GM23338 (cell line): ENCODE data around the gene CNTNAP5. TPM values are rescaled to one million over a fixed set of nuclear protein-coding genes. Genes with fewer than 3 reads are reported as not detected.

Experiments
- ATAC-seq: fragments of 200-7000 bp; cut with Tn5 transposase; 3 replicates; pipeline ENCODE4 v1.9.1; 2020
- DNase-seq: peaks from one replicate; pipeline ENCODE4 v3.0.0-alpha.2; 2015; ENCODE audit warnings: low spot score
- H2AFZ ChIP-seq: fragments of 200-600 bp; sonication (generic); 2 replicates; pipeline ENCODE4 v1.8.0; 2016; ENCODE audit warnings: antibody characterized with exemption, mild to moderate bottlenecking, moderate library complexity
- H3F3A ChIP-seq: fragments of 200-600 bp; sonication (generic); replicated peaks from 2 replicates; pipeline ENCODE4 v1.8.0; 2017; ENCODE audit warnings: antibody characterized with exemption, mixed run types, low read depth
- H3K27ac ChIP-seq: fragments of 200-600 bp; sonication (generic); 2 replicates; pipeline ENCODE4 v1.6.1; 2016; ENCODE audit warnings: low read depth
- H3K27me3 ChIP-seq: fragments of 200-600 bp; sonication (generic); 2 replicates; pipeline ENCODE4 v1.8.0; 2016; ENCODE audit warnings: mild to moderate bottlenecking, mixed run types, moderate library complexity; ENCODE audit not compliant: insufficient read depth
- H3K36me3 ChIP-seq: fragments of 200-600 bp; sonication (generic); 2 replicates; pipeline ENCODE4 v1.8.0; 2016; ENCODE audit warnings: mild to moderate bottlenecking; ENCODE audit not compliant: insufficient read depth
- H3K4me1 ChIP-seq: fragments of 200-600 bp; sonication (generic); 2 replicates; pipeline ENCODE4 v1.8.0; 2016; ENCODE audit warnings: mild to moderate bottlenecking, moderate library complexity; ENCODE audit not compliant: insufficient read depth
- H3K4me2 ChIP-seq: fragments of 200-600 bp; sonication (generic); 2 replicates; pipeline ENCODE4 v1.7.1; 2017; ENCODE audit warnings: mixed run types
- H3K4me3 ChIP-seq: fragments of 200-600 bp; sonication (generic); 2 replicates; pipeline ENCODE4 v1.6.1; 2016; ENCODE audit warnings: mixed run types
- H3K79me2 ChIP-seq: fragments of 200-600 bp; sonication (generic); replicated peaks from 2 replicates; pipeline ENCODE4 v1.8.0; 2017; ENCODE audit warnings: mild to moderate bottlenecking; ENCODE audit not compliant: insufficient read depth
- H3K9me2 ChIP-seq: fragments of 200-600 bp; sonication (generic); 2 replicates; pipeline ENCODE4 v1.8.0; 2017; ENCODE audit not compliant: insufficient read depth
- H4K20me1 ChIP-seq: fragments of 200-600 bp; sonication (generic); replicated peaks from 2 replicates; pipeline ENCODE4 v1.8.0; 2017; ENCODE audit warnings: mild to moderate bottlenecking; ENCODE audit not compliant: insufficient read depth
- H3K27ac Mint-ChIP-seq: 2 replicates; pipeline ENCODE4 v1.8.0; 2020; ENCODE audit warnings: inconsistent platforms, mild to moderate bottlenecking, moderate library complexity, mixed read lengths
- H3K27me3 Mint-ChIP-seq: 3 replicates; pipeline ENCODE4 v1.8.0; 2022; ENCODE audit warnings: low read depth, mild to moderate bottlenecking, moderate library complexity, mixed read lengths, inconsistent platforms; ENCODE audit not compliant: insufficient read depth, poor library complexity
- H3K36me3 Mint-ChIP-seq: 3 replicates; pipeline ENCODE4 v1.8.0; 2021; ENCODE audit warnings: low read depth, mild to moderate bottlenecking, inconsistent platforms, moderate library complexity, mixed read lengths
- H3K4me1 Mint-ChIP-seq: 3 replicates; pipeline ENCODE4 v1.8.0; 2020; ENCODE audit warnings: mild to moderate bottlenecking, inconsistent platforms, mixed read lengths
- H3K4me3 Mint-ChIP-seq: 3 replicates; pipeline ENCODE4 v1.8.0; 2021; ENCODE audit warnings: moderate library complexity, mild to moderate bottlenecking, inconsistent platforms, mixed read lengths
- H3K9me3 Mint-ChIP-seq: 3 replicates; pipeline ENCODE4 v1.8.0; 2020; ENCODE audit warnings: moderate library complexity, mild to moderate bottlenecking, inconsistent platforms, mixed read lengths
- CREB1 ChIP-seq: fragments of 250-450 bp; sonication (Bioruptor Pico); IDR thresholded peaks from 2 replicates; pipeline ENCODE4 v1.5.0; 2020; ENCODE audit warnings: low read depth, mild to moderate bottlenecking, moderate library complexity
- ETS1 ChIP-seq: IDR thresholded peaks from 2 replicates; pipeline ENCODE4 v1.6.1; 2016; ENCODE audit warnings: antibody characterized with exemption
- EZH2 ChIP-seq: fragments of 200-600 bp; sonication (generic); IDR thresholded peaks from one replicate; pipeline ENCODE4 v1.8.0; 2017; ENCODE audit warnings: antibody characterized with exemption, mild to moderate bottlenecking, low read depth; ENCODE audit not compliant: unreplicated experiment
- EZH2phosphoT487 ChIP-seq: fragments of 200-600 bp; sonication (generic); IDR thresholded peaks from one replicate; pipeline ENCODE4 v1.8.1; 2018; ENCODE audit warnings: antibody characterized with exemption; ENCODE audit not compliant: unreplicated experiment
- JUNB ChIP-seq: IDR thresholded peaks from one replicate; pipeline ENCODE4 v1.6.1; 2016; ENCODE audit warnings: antibody characterized with exemption; ENCODE audit not compliant: unreplicated experiment
- POLR2AphosphoS5 ChIP-seq: IDR thresholded peaks from 2 replicates; pipeline ENCODE4 v1.6.1; 2016; ENCODE audit warnings: antibody characterized with exemption, low read depth
- STAT1 ChIP-seq: IDR thresholded peaks from one replicate; pipeline ENCODE4 v1.6.1; 2016; ENCODE audit warnings: antibody characterized with exemption; ENCODE audit not compliant: unreplicated experiment
- ZNF114 ChIP-seq: fragments of 250-450 bp; sonication (Bioruptor Pico); IDR thresholded peaks from 2 replicates; pipeline ENCODE4 v1.5.0; 2020; ENCODE audit warnings: mild to moderate bottlenecking, moderate library complexity
- ZNF331 ChIP-seq: fragments of 250-450 bp; sonication (Bioruptor Pico); IDR thresholded peaks from 2 replicates; pipeline ENCODE4 v1.5.0; 2020; ENCODE audit warnings: low read depth, mild to moderate bottlenecking, moderate library complexity
- polyA plus RNA-seq: library from polyadenylated mRNA; unstranded; fragments of >200 nt; fragmentation: Nextera tagmentation; extraction: Ambion mirVana; gene quantifications from 2 replicates; pipeline ENCODE4 v1.2.1, GENCODE V29; 2016
- total RNA-seq: library from RNA; depleted of rRNA; stranded (reverse); fragments of >200 nt; shearing (Covaris generic); gene quantifications from 2 replicates; pipeline ENCODE4 v1.2.3, GENCODE V29; 2014
- TF ChIP-seq, protein P1 (sequence below), 2 experiments: fragments of 200-600 bp in 1 of 2; sonication (generic) in 1 of 2; conservative IDR thresholded peaks; 2 replicates each; pipeline versions ENCODE4 v1.5.1 to v1.6.1; 2016 to 2017; ENCODE audit warnings: antibody characterized with exemption in 2 of 2, low read depth in 2 of 2, mild to moderate bottlenecking in 2 of 2, moderate library complexity in 1 of 2
- TF ChIP-seq, protein P2 (sequence below): IDR thresholded peaks from one replicate; pipeline ENCODE4 v1.6.1; 2018; ENCODE audit warnings: antibody characterized with exemption; ENCODE audit not compliant: unreplicated experiment

CNTNAP5 gene
- total and polyA plus RNA-seq, 2 experiments from 2014 or later: 0.49 to 0.50 TPM

GRCh38 chr2:124822516-124822915, 797.4 kb downstream of the CNTNAP5 start:
- H3K4me1 ChIP-seq: no peaks in the 10 kb centered on the region
- H3K9me2 ChIP-seq: peaks cover 32% of the 10 kb centered on the region; the same call in 1 of the 2 replicates
- DNase-seq (no peak), ATAC-seq (no peak)
- no peak overlapping the region for H3K27ac Mint-ChIP-seq
- H3K4me1 Mint-ChIP-seq: no peaks in the 10 kb centered on the region
- H3K27me3 ChIP-seq: no peaks in the 10 kb centered on the region
- H4K20me1 ChIP-seq: no peaks in the 10 kb centered on the region
- TF ChIP-seq EZH2phosphoT487 (no peak), POLR2AphosphoS5 (no peak), CREB1 (CRISPR knock-in tag) (no peak), JUNB (no peak), ZNF331 (CRISPR knock-in tag) (no peak), ZNF114 (CRISPR knock-in tag) (no peak), STAT1 (no peak), EZH2 (no peak), ETS1 (no peak)
- TF ChIP-seq, protein P1, sequence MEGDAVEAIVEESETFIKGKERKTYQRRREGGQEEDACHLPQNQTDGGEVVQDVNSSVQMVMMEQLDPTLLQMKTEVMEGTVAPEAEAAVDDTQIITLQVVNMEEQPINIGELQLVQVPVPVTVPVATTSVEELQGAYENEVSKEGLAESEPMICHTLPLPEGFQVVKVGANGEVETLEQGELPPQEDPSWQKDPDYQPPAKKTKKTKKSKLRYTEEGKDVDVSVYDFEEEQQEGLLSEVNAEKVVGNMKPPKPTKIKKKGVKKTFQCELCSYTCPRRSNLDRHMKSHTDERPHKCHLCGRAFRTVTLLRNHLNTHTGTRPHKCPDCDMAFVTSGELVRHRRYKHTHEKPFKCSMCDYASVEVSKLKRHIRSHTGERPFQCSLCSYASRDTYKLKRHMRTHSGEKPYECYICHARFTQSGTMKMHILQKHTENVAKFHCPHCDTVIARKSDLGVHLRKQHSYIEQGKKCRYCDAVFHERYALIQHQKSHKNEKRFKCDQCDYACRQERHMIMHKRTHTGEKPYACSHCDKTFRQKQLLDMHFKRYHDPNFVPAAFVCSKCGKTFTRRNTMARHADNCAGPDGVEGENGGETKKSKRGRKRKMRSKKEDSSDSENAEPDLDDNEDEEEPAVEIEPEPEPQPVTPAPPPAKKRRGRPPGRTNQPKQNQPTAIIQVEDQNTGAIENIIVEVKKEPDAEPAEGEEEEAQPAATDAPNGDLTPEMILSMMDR (conservative IDR thresholded peaks at IDR 0.05; ENCODE audit: low read depth in 2 of 2): no peak
- TF ChIP-seq, protein P2, sequence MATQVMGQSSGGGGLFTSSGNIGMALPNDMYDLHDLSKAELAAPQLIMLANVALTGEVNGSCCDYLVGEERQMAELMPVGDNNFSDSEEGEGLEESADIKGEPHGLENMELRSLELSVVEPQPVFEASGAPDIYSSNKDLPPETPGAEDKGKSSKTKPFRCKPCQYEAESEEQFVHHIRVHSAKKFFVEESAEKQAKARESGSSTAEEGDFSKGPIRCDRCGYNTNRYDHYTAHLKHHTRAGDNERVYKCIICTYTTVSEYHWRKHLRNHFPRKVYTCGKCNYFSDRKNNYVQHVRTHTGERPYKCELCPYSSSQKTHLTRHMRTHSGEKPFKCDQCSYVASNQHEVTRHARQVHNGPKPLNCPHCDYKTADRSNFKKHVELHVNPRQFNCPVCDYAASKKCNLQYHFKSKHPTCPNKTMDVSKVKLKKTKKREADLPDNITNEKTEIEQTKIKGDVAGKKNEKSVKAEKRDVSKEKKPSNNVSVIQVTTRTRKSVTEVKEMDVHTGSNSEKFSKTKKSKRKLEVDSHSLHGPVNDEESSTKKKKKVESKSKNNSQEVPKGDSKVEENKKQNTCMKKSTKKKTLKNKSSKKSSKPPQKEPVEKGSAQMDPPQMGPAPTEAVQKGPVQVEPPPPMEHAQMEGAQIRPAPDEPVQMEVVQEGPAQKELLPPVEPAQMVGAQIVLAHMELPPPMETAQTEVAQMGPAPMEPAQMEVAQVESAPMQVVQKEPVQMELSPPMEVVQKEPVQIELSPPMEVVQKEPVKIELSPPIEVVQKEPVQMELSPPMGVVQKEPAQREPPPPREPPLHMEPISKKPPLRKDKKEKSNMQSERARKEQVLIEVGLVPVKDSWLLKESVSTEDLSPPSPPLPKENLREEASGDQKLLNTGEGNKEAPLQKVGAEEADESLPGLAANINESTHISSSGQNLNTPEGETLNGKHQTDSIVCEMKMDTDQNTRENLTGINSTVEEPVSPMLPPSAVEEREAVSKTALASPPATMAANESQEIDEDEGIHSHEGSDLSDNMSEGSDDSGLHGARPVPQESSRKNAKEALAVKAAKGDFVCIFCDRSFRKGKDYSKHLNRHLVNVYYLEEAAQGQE: no peak
- peaks cover 8% of the 10 kb centered on the region for H3K9me3 Mint-ChIP-seq
- H2AFZ ChIP-seq: no peak overlapping the region
- no peaks in the 10 kb centered on the region for H3F3A ChIP-seq
- no peak overlapping the region for H3K4me2 ChIP-seq
- no peaks in the 10 kb centered on the region for H3K36me3 ChIP-seq
- no peaks in the 10 kb centered on the region for H3K27me3 Mint-ChIP-seq
- H3K4me3 ChIP-seq: no peak overlapping the region
- no peak overlapping the region for H3K4me3 Mint-ChIP-seq
- no peaks in the 10 kb centered on the region for H3K79me2 ChIP-seq
- H3K27ac ChIP-seq: no peak overlapping the region
- H3K36me3 Mint-ChIP-seq: no peaks in the 10 kb centered on the region
